Neural cell (in vitro differentiated cells): Measurements from ENCODE around the gene GNB1. TPM values are rescaled to one million over a fixed set of nuclear protein-coding genes. Genes with fewer than 3 reads are reported as not detected.

Experiments
- H2AFZ ChIP-seq: fragments of 200-600, 300-800 bp; sonication (generic), shearing (Covaris generic); 2 replicates; pipeline ENCODE4 v1.6.0; 2014; ENCODE audit warnings: low read depth, mild to moderate bottlenecking, antibody characterized with exemption, low read length, moderate library complexity
- H3F3A ChIP-seq: fragments of 200-600 bp; shearing (Covaris generic); 2 replicates; pipeline ENCODE4 v1.6.1; 2016; ENCODE audit warnings: mild to moderate bottlenecking, moderate library complexity, mixed read lengths, antibody characterized with exemption, low read length; ENCODE audit not compliant: insufficient read depth, poor library complexity, severe bottlenecking
- H3K27ac ChIP-seq: fragments of 200-600, 300-800 bp; sonication (generic), shearing (Covaris generic); 2 replicates; pipeline ENCODE4 v1.5.1; 2014; ENCODE audit warnings: mild to moderate bottlenecking, low read length, moderate library complexity
- H3K27me3 ChIP-seq: fragments of 300-800, 200-600 bp; sonication (generic), shearing (Covaris generic); 2 replicates; pipeline ENCODE4 v1.6.0; 2014; ENCODE audit warnings: mild to moderate bottlenecking, low read depth, low read length, moderate library complexity; ENCODE audit not compliant: insufficient read depth
- H3K36me3 ChIP-seq: fragments of 300-800, 200-600 bp; sonication (generic), shearing (Covaris generic); 2 replicates; pipeline ENCODE4 v1.5.1; 2014; ENCODE audit warnings: mild to moderate bottlenecking, antibody characterized with exemption, low read length, moderate library complexity; ENCODE audit not compliant: insufficient read depth
- H3K4me2 ChIP-seq: fragments of 300-800, 200-600 bp; sonication (generic), shearing (Covaris generic); 2 replicates; pipeline ENCODE4 v1.6.0; 2014; ENCODE audit warnings: mild to moderate bottlenecking, low read length
- H3K4me3 ChIP-seq: fragments of 300-800, 200-600 bp; sonication (generic), shearing (Covaris generic); 2 replicates; pipeline ENCODE4 v1.5.1; 2014; ENCODE audit warnings: mild to moderate bottlenecking, low read length, moderate library complexity
- H3K79me2 ChIP-seq: fragments of 200-600 bp; shearing (Covaris generic); replicated peaks from 2 replicates; pipeline ENCODE4 v1.6.0; 2014; ENCODE audit warnings: mild to moderate bottlenecking, low read length, moderate library complexity; ENCODE audit not compliant: insufficient read depth
- H3K9ac ChIP-seq: fragments of 300-800, 200-600 bp; sonication (generic), shearing (Covaris generic); 2 replicates; pipeline ENCODE4 v1.6.1; 2016; ENCODE audit warnings: mild to moderate bottlenecking, low read length, mixed read lengths
- H3K9me2 ChIP-seq: fragments of 200-600 bp; shearing (Covaris generic); 2 replicates; pipeline ENCODE4 v1.6.1; 2016; ENCODE audit warnings: mild to moderate bottlenecking, low read length, mixed read lengths; ENCODE audit not compliant: insufficient read depth
- H3K9me3 ChIP-seq: fragments of 200-600, 300-800 bp; sonication (generic), shearing (Covaris generic); 2 replicates; pipeline ENCODE4 v1.6.1; 2016; ENCODE audit warnings: mild to moderate bottlenecking, mixed run types, low read length, moderate library complexity, mixed read lengths
- H4K20me1 ChIP-seq: fragments of 200-600 bp; shearing (Covaris generic); 2 replicates; pipeline ENCODE4 v1.6.1; 2016; ENCODE audit warnings: mild to moderate bottlenecking, mixed run types; ENCODE audit not compliant: insufficient read depth
- CTCF ChIP-seq: fragments of 450-650 bp; IDR thresholded peaks from 2 replicates; pipeline ENCODE4 v1.5.1; 2014; ENCODE audit warnings: antibody characterized with exemption, mild to moderate bottlenecking, moderate library complexity; ENCODE audit not compliant: poor library complexity, severe bottlenecking
- EP300 ChIP-seq: fragments of 450-650 bp; conservative IDR thresholded peaks from 2 replicates; pipeline ENCODE4 v1.6.1; 2014; ENCODE audit warnings: antibody characterized with exemption, mild to moderate bottlenecking, moderate library complexity; ENCODE audit not compliant: poor library complexity, severe bottlenecking
- EZH2 ChIP-seq: fragments of 200-600, 300-800 bp; shearing (Covaris generic), sonication (generic); IDR thresholded peaks from 2 replicates; pipeline ENCODE4 v1.6.1; 2014; ENCODE audit warnings: antibody characterized with exemption, low read length, borderline replicate concordance, mild to moderate bottlenecking; ENCODE audit not compliant: insufficient read depth, poor library complexity, severe bottlenecking
- MXI1 ChIP-seq: fragments of 450-650 bp; conservative IDR thresholded peaks from 2 replicates; pipeline ENCODE4 v1.6.1; 2014; ENCODE audit warnings: antibody characterized with exemption, mild to moderate bottlenecking; ENCODE audit not compliant: poor library complexity, severe bottlenecking
- POLR2AphosphoS5 ChIP-seq: IDR thresholded peaks from 2 replicates; pipeline ENCODE4 v1.6.1; 2012
- RAD21 ChIP-seq: fragments of 450-650 bp; conservative IDR thresholded peaks from 2 replicates; pipeline ENCODE4 v1.6.1; 2014; ENCODE audit warnings: antibody characterized with exemption, mild to moderate bottlenecking, moderate library complexity
- REST ChIP-seq: IDR thresholded peaks from 2 replicates; pipeline ENCODE4 v1.6.1; 2012; ENCODE audit warnings: borderline replicate concordance
- SMC3 ChIP-seq: fragments of 450-650 bp; conservative IDR thresholded peaks from 2 replicates; pipeline ENCODE4 v1.6.1; 2014; ENCODE audit warnings: antibody characterized with exemption, mild to moderate bottlenecking, moderate library complexity; ENCODE audit not compliant: poor library complexity
- TAF1 ChIP-seq: IDR thresholded peaks from 2 replicates; pipeline ENCODE4 v1.6.1; 2012; ENCODE audit warnings: low read depth
- polyA plus RNA-seq: library from polyadenylated mRNA; depleted of rRNA; stranded (reverse); fragments of >200 nt; gene quantifications from 2 replicates; pipeline ENCODE4 v1.2.3, GENCODE V29; 2014

GNB1 gene
- polyA plus RNA-seq, 1 donor from 2014 or later, result 325 TPM

- Histone ChIP-seq H3K36me3 (no peaks in the 10 kb centered on the region), H3K9me3 (no peaks in the 10 kb centered on the region), H3K27me3 (peaks cover 11% of the 10 kb centered on the region), H3K9ac (no peak within 1 kb of the TSS), H2AFZ (no peak within 1 kb of the TSS), H3K9me2 (no peaks in the 10 kb centered on the region), H3K4me2 (no peak within 1 kb of the TSS), H3F3A (no peaks in the 10 kb centered on the region), H3K79me2 (no peaks in the 10 kb centered on the region), H3K4me3 (no peak within 1 kb of the TSS), H4K20me1 (no peaks in the 10 kb centered on the region), H3K27ac (no peak within 1 kb of the TSS)
- TF ChIP-seq REST (no peak), MXI1 (no peak), EP300 (no peak), CTCF (no peak), POLR2AphosphoS5 (no peak), EZH2 (no peak), SMC3 (no peak), TAF1 (no peak), RAD21 (no peak)
Observed at GRCh38 chr1:1914971-1915692, 24.2 kb upstream of the GNB1 start, which contains the start of gene CALML6. Gene CALML6 (plus strand): TSS chr1:1915260. CDS start chr1:1915281, 21 bp downstream.

GRCh38 chr1:1914101-1914970, 23.4 kb upstream of the GNB1 start:
- no peak overlapping the region for H3K4me3 ChIP-seq
- H3F3A ChIP-seq, result no peaks in the 10 kb centered on the region
- H3K9me3 ChIP-seq, result no peaks in the 10 kb centered on the region
- H3K79me2 ChIP-seq, result no peaks in the 10 kb centered on the region
- no peaks in the 10 kb centered on the region for H3K9me2 ChIP-seq
- H3K9ac ChIP-seq, result no peak overlapping the region
- no peak overlapping the region for H2AFZ ChIP-seq
- no peaks in the 10 kb centered on the region for H4K20me1 ChIP-seq
- H3K27ac ChIP-seq, result no peak overlapping the region
- TF ChIP-seq REST, result no peak
- TF ChIP-seq POLR2AphosphoS5, result no peak
- TF ChIP-seq MXI1, result no peak
- no peak for TF ChIP-seq RAD21
- no peak for TF ChIP-seq EP300
- no peak for TF ChIP-seq CTCF
- peaks cover 11% of the 10 kb centered on the region for H3K27me3 ChIP-seq
- no peak overlapping the region for H3K4me2 ChIP-seq
- no peaks in the 10 kb centered on the region for H3K36me3 ChIP-seq
